OCI-LY7 (cell line): Measurements from ENCODE around the gene NEUROD2. TPM values are rescaled to one million over a fixed set of nuclear protein-coding genes. Genes with fewer than 3 reads are reported as not detected.

Experiments
- BruUV-seq: library from RNA; stranded (reverse); fragments of 400-500 nt; replicated peaks from 2 replicates; lab custom pipeline; 2021; lab: Mats Ljungman, UMichigan
- CTCF ChIA-PET: fragments of 300-600 bp; sonication (Branson Sonifier 250); formaldehyde crosslinking; loops from one replicate; lab custom pipeline; 2022; ENCODE audit warnings: antibody characterized with exemption; ENCODE audit not compliant: unreplicated experiment; lab: Charles Lee
- POLR2A ChIA-PET: fragments of 300-600 bp; sonication (Branson Sonifier 250); formaldehyde crosslinking; loops from one replicate; lab custom pipeline; 2022; ENCODE audit warnings: antibody characterized with exemption; lab: Charles Lee
- DNase-seq: peaks from one replicate; pipeline ENCODE4 v3.0.0-alpha.2; 2015; ENCODE audit warnings: low spot score
- H2AFZ ChIP-seq: fragments of 200-600 bp; sonication (generic), shearing (Covaris generic); 2 replicates; pipeline ENCODE4 v1.6.1; 2014; ENCODE audit warnings: mild to moderate bottlenecking, antibody characterized with exemption, low read length, moderate library complexity
- H3K27ac ChIP-seq: fragments of 200-600 bp; sonication (generic); 2 replicates; pipeline ENCODE4 v1.5.1; 2014; ENCODE audit warnings: mixed run types, low read depth, mild to moderate bottlenecking, moderate library complexity, low read length, inconsistent platforms; ENCODE audit not compliant: poor library complexity, severe bottlenecking
- H3K36me3 ChIP-seq: fragments of 200-600 bp; sonication (generic); 2 replicates; pipeline ENCODE4 v1.6.1; 2014; ENCODE audit warnings: mild to moderate bottlenecking, antibody characterized with exemption, low read length, moderate library complexity, mixed read lengths; ENCODE audit not compliant: insufficient read depth
- H3K4me1 ChIP-seq: fragments of 200-600 bp; sonication (generic); 2 replicates; pipeline ENCODE4 v1.5.1; 2014; ENCODE audit warnings: mild to moderate bottlenecking, low read length; ENCODE audit not compliant: insufficient read depth, poor library complexity, severe bottlenecking
- H3K4me2 ChIP-seq: fragments of 200-600 bp; sonication (generic); 2 replicates; pipeline ENCODE4 v1.6.1; 2014; ENCODE audit warnings: mild to moderate bottlenecking, low read length
- H3K4me3 ChIP-seq: fragments of 200-600 bp; sonication (generic); 2 replicates; pipeline ENCODE4 v1.5.1; 2014; ENCODE audit warnings: mild to moderate bottlenecking, low read depth, low read length; ENCODE audit not compliant: poor library complexity, severe bottlenecking
- H3K79me2 ChIP-seq: fragments of 200-600 bp; sonication (generic); 2 replicates; pipeline ENCODE4 v1.6.1; 2016; ENCODE audit warnings: low read depth, mild to moderate bottlenecking, low read length, moderate library complexity, mixed read lengths; ENCODE audit not compliant: insufficient read depth
- H3K9me2 ChIP-seq: fragments of 200-600 bp; sonication (generic); 2 replicates; pipeline ENCODE4 v1.6.1; 2016; ENCODE audit warnings: mild to moderate bottlenecking, low read length, mixed read lengths; ENCODE audit not compliant: insufficient read depth
- H3K9me3 ChIP-seq: fragments of 200-600 bp; sonication (generic); 2 replicates; pipeline ENCODE4 v1.6.1; 2014; ENCODE audit warnings: mild to moderate bottlenecking, mixed run types, low read length, mixed read lengths
- H4K20me1 ChIP-seq: fragments of 200-600 bp; sonication (generic); 2 replicates; pipeline ENCODE4 v1.6.1; 2014; ENCODE audit warnings: mild to moderate bottlenecking, antibody characterized with exemption, low read length, moderate library complexity, mixed read lengths; ENCODE audit not compliant: insufficient read depth
- EZH2phosphoT487 ChIP-seq: fragments of 200-600 bp; sonication (generic); IDR thresholded peaks from 2 replicates; pipeline ENCODE4 v1.6.1; 2018; ENCODE audit warnings: low read depth, borderline replicate concordance, mild to moderate bottlenecking, mixed run types, antibody characterized with exemption, low read length, moderate library complexity, mixed read lengths
- intact Hi-C: fragments of 100-400 bp; cut with micrococcal nuclease; formaldehyde crosslinking; loops from one replicate; pipeline ENCODE4 v1.10.0; 2022; ENCODE audit not compliant: unreplicated experiment
- total RNA-seq, 2 experiments: library from RNA; depleted of rRNA in 1 of 2; stranded (reverse); fragments of >200 nt in 1 of 2; shearing (Covaris generic) in 1 of 2; gene quantifications; 2 replicates each; pipeline ENCODE4 v1.2.3, GENCODE V29; 2014 to 2022
- TF ChIP-seq, protein P1 (sequence below): fragments of 200-600 bp; sonication (generic); conservative IDR thresholded peaks from 2 replicates; pipeline ENCODE4 v1.5.1; 2014; ENCODE audit warnings: mild to moderate bottlenecking, antibody characterized with exemption, low read length, moderate library complexity, mixed read lengths

The NEUROD2 gene
- total RNA-seq, 2 experiments from 2014 or later = not detected

DNA sequence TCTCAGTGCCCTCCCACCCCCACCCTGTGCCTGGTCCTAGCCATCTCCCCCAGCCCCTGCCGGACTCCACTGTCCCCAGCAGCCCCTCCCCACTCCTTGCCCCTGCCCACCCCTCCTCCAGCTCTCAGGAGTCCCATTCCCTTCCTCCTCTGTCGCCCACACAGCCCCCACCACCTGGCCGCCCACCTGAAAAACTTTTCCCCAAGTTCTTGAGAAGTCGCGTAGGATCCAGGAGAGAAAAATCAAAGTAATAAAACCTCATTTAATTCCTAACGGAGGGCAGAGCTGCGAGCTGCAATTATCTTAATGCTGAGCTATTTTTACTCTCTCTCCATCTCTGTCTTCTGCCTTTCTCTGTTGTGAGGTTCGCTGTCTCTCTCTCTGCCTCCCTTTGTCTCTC lies 16.6 kb upstream of the NEUROD2 start:
- Histone ChIP-seq H3K36me3 (no peaks in the 10 kb centered on the region; the same call in 1 of the 2 replicates), H3K4me1 (peaks cover 23% of the 10 kb centered on the region), H3K79me2 (no peaks in the 10 kb centered on the region), H3K4me3 (no peak overlapping the region), H3K9me3 (no peaks in the 10 kb centered on the region), H3K9me2 (no peaks in the 10 kb centered on the region), H2AFZ (no peak overlapping the region), H3K4me2 (no peak overlapping the region), H3K27ac (no peak overlapping the region), H4K20me1 (no peaks in the 10 kb centered on the region)
- ChIA-PET CTCF (no interaction called here), POLR2A (no interaction called here)
- intact Hi-C loops = loop anchor here (5.0 kb wide), 1 partner anchor 238 kb away; the partner anchor contains the start of gene IKZF3
- BruUV-seq = no TSS peak
- no peak for DNase-seq
- no peak for TF ChIP-seq EZH2phosphoT487
- TF ChIP-seq, protein P1, sequence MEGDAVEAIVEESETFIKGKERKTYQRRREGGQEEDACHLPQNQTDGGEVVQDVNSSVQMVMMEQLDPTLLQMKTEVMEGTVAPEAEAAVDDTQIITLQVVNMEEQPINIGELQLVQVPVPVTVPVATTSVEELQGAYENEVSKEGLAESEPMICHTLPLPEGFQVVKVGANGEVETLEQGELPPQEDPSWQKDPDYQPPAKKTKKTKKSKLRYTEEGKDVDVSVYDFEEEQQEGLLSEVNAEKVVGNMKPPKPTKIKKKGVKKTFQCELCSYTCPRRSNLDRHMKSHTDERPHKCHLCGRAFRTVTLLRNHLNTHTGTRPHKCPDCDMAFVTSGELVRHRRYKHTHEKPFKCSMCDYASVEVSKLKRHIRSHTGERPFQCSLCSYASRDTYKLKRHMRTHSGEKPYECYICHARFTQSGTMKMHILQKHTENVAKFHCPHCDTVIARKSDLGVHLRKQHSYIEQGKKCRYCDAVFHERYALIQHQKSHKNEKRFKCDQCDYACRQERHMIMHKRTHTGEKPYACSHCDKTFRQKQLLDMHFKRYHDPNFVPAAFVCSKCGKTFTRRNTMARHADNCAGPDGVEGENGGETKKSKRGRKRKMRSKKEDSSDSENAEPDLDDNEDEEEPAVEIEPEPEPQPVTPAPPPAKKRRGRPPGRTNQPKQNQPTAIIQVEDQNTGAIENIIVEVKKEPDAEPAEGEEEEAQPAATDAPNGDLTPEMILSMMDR = no peak

DNA sequence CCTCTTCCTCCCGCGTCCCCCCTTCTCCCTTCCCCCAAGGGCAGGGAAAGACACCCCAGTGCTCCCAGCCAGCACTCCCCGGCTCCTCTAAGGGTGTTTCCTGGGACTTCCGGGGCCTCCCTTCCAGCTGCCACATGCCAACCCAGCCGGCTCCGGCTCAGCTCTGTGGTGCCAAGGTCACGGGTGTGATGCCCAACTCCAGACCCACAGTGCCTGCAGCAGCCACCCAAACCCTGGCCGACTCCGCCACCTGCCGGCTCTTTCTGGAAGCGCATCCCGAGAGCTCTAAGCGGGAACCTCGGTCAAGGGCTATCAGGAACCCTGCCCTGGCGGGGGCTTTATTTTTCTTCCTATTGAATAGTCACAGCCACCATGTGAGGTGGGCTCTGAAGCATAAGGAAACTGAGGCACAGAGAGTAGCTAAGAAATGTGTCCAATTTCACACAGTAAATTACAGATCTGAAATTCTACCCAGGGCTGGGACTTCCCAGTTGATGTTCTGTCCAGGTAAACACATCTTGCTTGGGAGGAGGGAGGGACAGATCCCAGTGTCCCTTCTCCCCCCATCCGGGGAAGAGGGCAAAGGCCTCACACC lies 15.7 kb upstream of the NEUROD2 start:
- Histone ChIP-seq H3K9me2 (no peaks in the 10 kb centered on the region), H3K4me2 (peak overlapping the region; percentile 46)
- TF ChIP-seq, protein P1 = peak; percentile 94
- TF ChIP-seq EZH2phosphoT487 = no peak

More for the DNA sequence above, 15.7 kb upstream of the NEUROD2 start:
- H3K4me3 ChIP-seq = no peak overlapping the region
- ChIA-PET POLR2A (interaction anchor here (0.6 to 1.1 kb wide), 2 partner anchors 25 to 317 kb away, joined by 3 read pairs; no protein-coding TSS in a partner anchor), CTCF (interaction anchor here (1.1 kb wide), 2 partner anchors 10 to 75 kb away, joined by 3 to 4 read pairs; no protein-coding TSS in a partner anchor)
- intact Hi-C loops = loop anchor here (1.0 to 5.0 kb wide), 2 partner anchors 75 to 239 kb away; partner anchors contain the start of gene IKZF3
- no peak overlapping the region for H3K27ac ChIP-seq
- H3K9me3 ChIP-seq = no peaks in the 10 kb centered on the region
- peaks cover 26% of the 10 kb centered on the region for H3K4me1 ChIP-seq
- BruUV-seq = no TSS peak
- no peaks in the 10 kb centered on the region; the same call in 1 of the 2 replicates for H3K36me3 ChIP-seq
- no peaks in the 10 kb centered on the region for H4K20me1 ChIP-seq
- peak; percentile 84 for DNase-seq
- H3K79me2 ChIP-seq = no peaks in the 10 kb centered on the region
- peak overlapping the region; percentile 43; the same call in 1 of the 2 replicates for H2AFZ ChIP-seq
